Gastrocnemius medialis (tissue), 4 donors: ENCODE results near the gene CENPN. TPM values are rescaled to one million over a fixed set of nuclear protein-coding genes. Genes with fewer than 3 reads are reported as not detected.
A peak's percentile ranks its signal among the peaks of the same experiment; 100 is the strongest.

ENCODE experiments used
- ATAC-seq, 2 donors: fragments of 150-250 bp; one replicate each; pipeline ENCODE4 v1.9.1; 2016
- DNase-seq, 2 donors: peaks; one replicate each; pipeline ENCODE4 v3.0.0-alpha.2; 2019
- H3K27ac ChIP-seq, 4 donors: fragments of 200-600 bp; sonication (generic); 1 replicate in 1 of 4; 2 replicates in 3 of 4; pipeline ENCODE4 v1.5.1; 2016 to 2018; ENCODE audit warnings: mild to moderate bottlenecking in 2 of 4, moderate library complexity in 1 of 4
- H3K27me3 ChIP-seq, 3 donors: fragments of 200-600 bp; sonication (generic) in 2 of 3; 1 replicate in 1 of 3; 2 replicates in 2 of 3; pipeline versions ENCODE4 v1.5.1 to v1.6.0; 2016 to 2019; ENCODE audit warnings: mild to moderate bottlenecking in 1 of 3, moderate library complexity in 1 of 3
- H3K36me3 ChIP-seq, 2 donors: fragments of 200-600 bp; sonication (generic) in 1 of 2; one replicate each; pipeline ENCODE4 v1.5.1; 2017 to 2018
- H3K4me1 ChIP-seq, 2 donors: fragments of 200-600 bp; sonication (generic) in 1 of 2; one replicate each; pipeline ENCODE4 v1.5.1; 2016 to 2017; ENCODE audit warnings: mild to moderate bottlenecking in 2 of 2
- H3K4me3 ChIP-seq, 4 donors: fragments of 200-600 bp; sonication (generic) in 3 of 4; 1 replicate in 1 of 4; 2 replicates in 3 of 4; pipeline ENCODE4 v1.5.1; 2016 to 2019; ENCODE audit warnings: mild to moderate bottlenecking in 2 of 4
- H3K9me3 ChIP-seq, 3 donors: fragments of 200-600 bp; sonication (generic) in 2 of 3; 1 replicate in 1 of 3; 2 replicates in 2 of 3; pipeline ENCODE4 v1.5.1; 2016 to 2019
- POLR2A ChIP-seq, 2 donors: fragments of 450-650 bp; IDR thresholded peaks; one replicate each; pipeline ENCODE4 v1.6.1; 2017; ENCODE audit warnings: antibody characterized with exemption in 2 of 2, mild to moderate bottlenecking in 2 of 2, moderate library complexity in 2 of 2
- in situ Hi-C, 4 donors: fragments of 200-750 bp; cut with MboI; loops; one replicate each; pipeline versions ENCODE4 v1.15.0 to v1.8.0; 2017; ENCODE audit warnings: low sequenced_read_pairs in 4 of 4
- intact Hi-C: fragments of 100-400 bp; cut with DNase I; formaldehyde crosslinking; loops from one replicate; pipeline ENCODE4 v1.15.1; 2023; ENCODE audit warnings: low total_unique reads
- total RNA-seq, 4 donors: library from RNA; depleted of rRNA; stranded (reverse); fragments of >200 nt; gene quantifications; one replicate each; pipeline versions ENCODE4 v1.1.0 to v1.2.3, GENCODE V29; 2016
- TF ChIP-seq, protein P1 (sequence below), 5 experiments: fragments of 450-650 bp in 3 of 5; fragments of 200-600 bp in 2 of 5; sonication (generic) in 2 of 5; IDR thresholded peaks in 4 of 5; conservative IDR thresholded peaks in 1 of 5; 1 replicate in 4 of 5; 2 replicates in 1 of 5; pipeline ENCODE4 v1.5.1; 2016 to 2019; ENCODE audit warnings: antibody characterized with exemption in 5 of 5, mild to moderate bottlenecking in 3 of 5, moderate library complexity in 3 of 5

Gene CENPN
- total RNA-seq, 4 donors from 2014 or later = 5.2 to 10.9 (median 7.5) TPM

DNA sequence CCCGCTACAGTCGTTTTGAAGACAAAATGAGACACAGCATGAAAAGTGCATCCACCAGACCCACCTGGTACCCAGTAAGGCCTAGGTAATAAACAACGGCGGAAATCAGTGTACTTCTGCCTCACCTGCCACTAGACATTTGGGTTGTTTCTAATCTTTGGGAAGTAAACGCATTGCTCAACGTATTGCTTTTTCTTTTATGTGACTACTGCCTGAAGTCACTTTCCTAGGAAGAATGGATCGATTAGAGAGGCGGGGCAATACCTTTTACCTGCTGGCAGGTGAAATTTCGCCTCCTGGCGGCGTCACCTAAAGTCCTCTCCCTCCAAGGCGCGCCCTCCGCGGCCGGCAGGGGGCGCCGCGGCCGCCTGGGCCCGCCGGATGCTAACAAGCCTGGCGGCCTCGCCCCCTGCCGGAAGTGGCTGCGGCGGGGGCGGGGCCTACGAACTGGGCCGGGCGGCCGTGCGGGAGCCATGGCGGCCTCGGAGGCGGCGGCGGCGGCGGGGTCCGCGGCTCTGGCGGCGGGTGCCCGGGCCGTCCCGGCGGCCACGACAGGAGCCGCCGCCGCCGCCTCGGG, 28.5 kb downstream of the CENPN start, which contains the start of gene ATMIN:
TSS of gene ATMIN (plus strand) at position 445 of the 577 bp plus-strand sequence. CDS start at position 474, 29 bp downstream.
- intact Hi-C loops (loop anchor here (1.0 to 10.0 kb wide), 4 partner anchors 28 to 277 kb away; partner anchors contain the start of genes C16orf46 and CENPN), in situ Hi-C loops (loop anchor here in 3 of 4 donors (5.0 to 25.0 kb wide), 3 partner anchors 42 to 702 kb away; partner anchors contain the start of genes C16orf46 (in 1 of the 3) and GAN (in 1 of the 3))

DNA sequence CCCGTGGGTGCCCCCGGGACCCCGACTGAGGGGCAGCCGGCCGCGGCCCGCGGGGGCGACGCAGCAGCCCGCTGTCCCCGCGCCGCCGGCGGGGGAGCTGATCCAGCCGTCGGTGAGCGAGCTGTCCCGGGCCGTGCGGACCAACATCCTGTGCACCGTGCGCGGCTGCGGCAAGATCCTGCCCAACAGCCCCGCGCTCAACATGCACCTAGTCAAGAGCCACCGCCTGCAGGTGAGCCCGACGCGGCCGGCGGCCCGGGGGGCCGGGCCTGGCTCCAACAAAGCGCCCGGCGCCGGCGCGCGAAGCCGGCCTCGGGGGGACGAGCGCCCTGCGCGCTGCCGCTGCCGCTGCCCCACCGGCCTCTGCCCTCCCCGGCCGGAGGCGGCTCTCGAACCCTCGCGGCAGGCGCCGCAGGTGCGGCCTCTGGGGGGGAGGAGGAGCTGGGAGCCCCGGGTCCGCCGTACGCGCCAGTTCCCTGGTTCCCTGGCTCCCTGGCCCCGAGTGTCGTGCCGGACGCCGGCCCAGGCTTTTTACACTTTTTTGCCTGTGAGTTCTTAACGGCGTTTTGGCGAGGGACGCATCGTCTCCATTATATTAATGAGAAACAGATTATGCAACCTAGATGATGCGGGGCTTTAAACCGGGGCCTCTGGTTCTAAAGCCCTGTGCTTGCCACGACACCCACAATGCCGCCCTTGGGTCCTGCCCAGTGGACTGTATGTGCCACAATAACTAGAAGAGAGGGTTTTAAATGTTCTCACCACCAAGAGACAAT, 29.1 kb downstream of the CENPN start:
- H3K9me3 ChIP-seq = no peaks in the 10 kb centered on the region
- peaks cover 11 to 21% of the 10 kb centered on the region in 2 donors for H3K4me1 ChIP-seq
- intact Hi-C loops (loop anchor here (1.0 to 10.0 kb wide), 5 partner anchors 29 to 277 kb away; partner anchors contain the start of genes C16orf46, CENPN and GCSH), in situ Hi-C loops (loop anchor here in 3 of 4 donors (5.0 to 25.0 kb wide), 3 partner anchors 41 to 701 kb away; partner anchors contain the start of genes C16orf46 (in 1 of the 3) and GAN (in 1 of the 3))
- peak overlapping the region; percentile 59 to 74 (median 72) for H3K4me3 ChIP-seq
- no peak for DNase-seq
- ATAC-seq = peak; percentile 62 to 63
- H3K27ac ChIP-seq = peak overlapping the region; percentile 66 to 78 (median 76)
- no peak for TF ChIP-seq POLR2A (IDR thresholded peaks at IDR 0.05)
- TF ChIP-seq, protein P1, sequence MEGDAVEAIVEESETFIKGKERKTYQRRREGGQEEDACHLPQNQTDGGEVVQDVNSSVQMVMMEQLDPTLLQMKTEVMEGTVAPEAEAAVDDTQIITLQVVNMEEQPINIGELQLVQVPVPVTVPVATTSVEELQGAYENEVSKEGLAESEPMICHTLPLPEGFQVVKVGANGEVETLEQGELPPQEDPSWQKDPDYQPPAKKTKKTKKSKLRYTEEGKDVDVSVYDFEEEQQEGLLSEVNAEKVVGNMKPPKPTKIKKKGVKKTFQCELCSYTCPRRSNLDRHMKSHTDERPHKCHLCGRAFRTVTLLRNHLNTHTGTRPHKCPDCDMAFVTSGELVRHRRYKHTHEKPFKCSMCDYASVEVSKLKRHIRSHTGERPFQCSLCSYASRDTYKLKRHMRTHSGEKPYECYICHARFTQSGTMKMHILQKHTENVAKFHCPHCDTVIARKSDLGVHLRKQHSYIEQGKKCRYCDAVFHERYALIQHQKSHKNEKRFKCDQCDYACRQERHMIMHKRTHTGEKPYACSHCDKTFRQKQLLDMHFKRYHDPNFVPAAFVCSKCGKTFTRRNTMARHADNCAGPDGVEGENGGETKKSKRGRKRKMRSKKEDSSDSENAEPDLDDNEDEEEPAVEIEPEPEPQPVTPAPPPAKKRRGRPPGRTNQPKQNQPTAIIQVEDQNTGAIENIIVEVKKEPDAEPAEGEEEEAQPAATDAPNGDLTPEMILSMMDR (IDR thresholded peaks at IDR 0.05 in 4 of 5, conservative IDR thresholded peaks at IDR 0.05 in 1 of 5) = no peak
- no peaks in the 10 kb centered on the region for H3K27me3 ChIP-seq
- peaks cover 0 to 12% of the 10 kb centered on the region in 2 donors for H3K36me3 ChIP-seq

More for the DNA sequence above, 28.5 kb downstream of the CENPN start, which contains the start of gene ATMIN:
- peak within 1 kb of the TSS; percentile 59 to 74 (median 72) for H3K4me3 ChIP-seq
- TF ChIP-seq, protein P1 (IDR thresholded peaks at IDR 0.05 in 4 of 5, conservative IDR thresholded peaks at IDR 0.05 in 1 of 5) = peak; percentile 90 to 99 (median 98)
- peak; percentile 56 to 70 for TF ChIP-seq POLR2A (IDR thresholded peaks at IDR 0.05)
- peaks cover 0 to 7% of the 10 kb centered on the region in 2 donors for H3K36me3 ChIP-seq
- peaks cover 11 to 21% of the 10 kb centered on the region in 2 donors for H3K4me1 ChIP-seq
- H3K9me3 ChIP-seq = no peaks in the 10 kb centered on the region
- H3K27me3 ChIP-seq = no peaks in the 10 kb centered on the region
- peak within 1 kb of the TSS; percentile 66 to 78 (median 76) for H3K27ac ChIP-seq
- DNase-seq (peak; percentile 58 to 75), ATAC-seq (peak; percentile 92 to 93)

DNA sequence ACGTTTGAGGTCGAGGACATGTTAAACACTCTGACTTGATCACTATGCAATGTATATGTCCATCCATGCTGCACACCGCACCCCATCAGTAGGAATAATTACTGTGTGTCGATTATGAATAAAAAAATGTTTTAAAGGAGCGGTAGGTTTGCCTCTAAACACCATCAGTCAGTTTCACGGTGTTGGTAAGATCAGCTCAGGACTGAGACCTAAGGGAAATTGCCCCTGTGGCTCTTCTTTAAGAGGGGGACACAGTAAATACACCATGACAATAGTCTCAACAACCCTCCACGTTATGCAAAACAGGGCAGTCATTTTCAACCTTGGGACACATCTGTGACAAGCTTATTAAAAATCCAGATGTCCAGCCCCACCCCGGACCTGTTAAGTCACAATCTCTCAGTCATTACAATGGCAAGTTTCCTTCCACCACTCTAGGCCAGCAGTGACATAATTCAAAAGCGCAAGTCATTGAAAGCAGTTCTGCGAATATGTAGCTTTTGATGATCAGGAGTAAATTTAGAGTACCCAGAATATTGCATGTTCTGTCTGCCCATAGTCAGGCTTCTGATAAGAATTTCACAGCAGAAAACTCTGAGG, 29.8 kb downstream of the CENPN start:
- H3K4me3 ChIP-seq = peak overlapping the region; percentile 59 to 74 (median 72)
- no peaks in the 10 kb centered on the region for H3K9me3 ChIP-seq
- peak overlapping the region; percentile 66 to 78 (median 76) for H3K27ac ChIP-seq
- in situ Hi-C loops (loop anchor here in 3 of 4 donors (5.0 to 25.0 kb wide), 3 partner anchors 40 to 700 kb away; partner anchors contain the start of genes C16orf46 (in 1 of the 3) and GAN (in 1 of the 3)), intact Hi-C loops (loop anchor here (2.0 to 10.0 kb wide), 2 partner anchors 60 to 168 kb away; partner anchors contain the start of gene GCSH)
- DNase-seq (no peak), ATAC-seq (peak in 1 of 2 donors; percentile 23)
- peaks cover 11 to 21% of the 10 kb centered on the region in 2 donors for H3K4me1 ChIP-seq
- no peaks in the 10 kb centered on the region for H3K27me3 ChIP-seq
- peaks cover 0 to 19% of the 10 kb centered on the region in 2 donors for H3K36me3 ChIP-seq
- TF ChIP-seq, protein P1 (IDR thresholded peaks at IDR 0.05 in 4 of 5, conservative IDR thresholded peaks at IDR 0.05 in 1 of 5) = no peak
- peak in 1 of 2 donors; percentile 22 for TF ChIP-seq POLR2A (IDR thresholded peaks at IDR 0.05)

DNA sequence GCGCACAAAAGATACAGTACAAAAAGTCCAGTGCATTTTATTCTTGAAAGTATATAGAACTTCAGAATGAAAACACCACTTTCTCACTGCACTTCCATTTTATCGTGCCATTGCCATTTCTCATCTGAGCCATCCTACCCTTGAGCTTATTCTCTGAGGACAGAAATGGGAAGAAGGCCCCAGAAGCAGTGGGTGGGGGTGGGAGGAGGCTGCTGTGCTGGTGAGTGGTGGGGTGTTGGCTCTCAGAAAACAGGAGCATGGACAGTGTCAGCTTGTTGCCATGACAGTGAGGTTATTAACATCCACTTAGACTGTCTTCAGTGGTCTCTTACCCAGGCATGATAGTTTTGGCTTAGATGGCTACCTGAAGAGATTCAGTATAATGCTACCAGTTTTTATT, 33.1 kb downstream of the CENPN start:
- Histone ChIP-seq H3K4me3 (no peak overlapping the region), H3K9me3 (no peaks in the 10 kb centered on the region), H3K36me3 (peaks cover 4 to 51% of the 10 kb centered on the region in 2 donors), H3K27me3 (no peaks in the 10 kb centered on the region), H3K27ac (no peak overlapping the region), H3K4me1 (peaks cover 11 to 21% of the 10 kb centered on the region in 2 donors)
- DNase-seq = no peak
- in situ Hi-C loops (loop anchor here in 2 of 4 donors (25.0 kb wide), 2 partner anchors 272 to 697 kb away; partner anchors contain the start of gene GAN (in 1 of the 2)), intact Hi-C loops (loop anchor here (5.0 kb wide), 1 partner anchor 1513 kb away; no protein-coding TSS in a partner anchor)
- no peak for ATAC-seq
- TF ChIP-seq, protein P1 (IDR thresholded peaks at IDR 0.05 in 4 of 5, conservative IDR thresholded peaks at IDR 0.05 in 1 of 5) = no peak
- TF ChIP-seq POLR2A (IDR thresholded peaks at IDR 0.05) = no peak
